ENCODE measurements around the gene PSME2. TPM values are rescaled to one million over a fixed set of nuclear protein-coding genes. Genes with fewer than 3 reads are reported as not detected.
A peak's percentile ranks its signal among the peaks of the same experiment; 100 is the strongest.

PSME2 gene
- total RNA-seq, 1 experiment from 2014 or later: 188 TPM

- TF ChIP-seq REST (IDR thresholded peaks at IDR 0.05; ENCODE audit: insufficient read depth in 1 of 2, low read depth in 2 of 2, low read length in 1 of 2) (no peak), POLR2AphosphoS5 (IDR thresholded peaks at IDR 0.05; ENCODE audit: low read depth, low read length) (no peak), CTCF (IDR thresholded peaks at IDR 0.05) (no peak), TCF7L2 (IDR thresholded peaks at IDR 0.05; ENCODE audit: low read depth, low read length) (no peak), SIN3A (IDR thresholded peaks at IDR 0.05; ENCODE audit: borderline replicate concordance, insufficient read depth, low read depth, low read length) (no peak)
- intact Hi-C loops (cut with micrococcal nuclease; ENCODE audit: unreplicated experiment) (no loop called here), in situ Hi-C loops (cut with HindIII; ENCODE audit: low pct_unique_long_range_greater_than_20kb, low sequenced_read_pairs) (no loop called here)
- no peak for DNase-seq (ENCODE audit: low read depth, low spot score)
- no peak overlapping the region for H3K27ac ChIP-seq (ENCODE audit: low read length)
- CTCF ChIA-PET: no interaction called here
- H3K36me3 ChIP-seq (ENCODE audit: control insufficient read depth, insufficient read depth, low read length): no peaks in the 10 kb centered on the region
- H3K4me3 ChIP-seq (ENCODE audit: low read depth in 2 of 2, low read length in 2 of 2): no peak overlapping the region
- no peaks in the 10 kb centered on the region for H3K9me3 ChIP-seq (ENCODE audit: control insufficient read depth, insufficient read depth, low read depth, low read length)
- ATAC-seq: no peak
- no peaks in the 10 kb centered on the region; the same call in 1 of the 2 replicates for H3K4me1 ChIP-seq (ENCODE audit: control insufficient read depth, insufficient read depth, low read length)
- H3K27me3 ChIP-seq (ENCODE audit: control insufficient read depth, insufficient read depth, low read length): no peaks in the 10 kb centered on the region
- POLR2A ChIA-PET: no interaction called here
- no TSS peak for BruUV-seq (replicated peaks)
Observed at GRCh38 chr14:24176599-24176998, 30.2 kb upstream of the PSME2 start.

GRCh38 chr14:24172871-24173281 is 26.5 kb upstream of the PSME2 start:
- no peaks in the 10 kb centered on the region for H3K27me3 ChIP-seq (ENCODE audit: control insufficient read depth, insufficient read depth, low read length)
- no peaks in the 10 kb centered on the region for H3K36me3 ChIP-seq (ENCODE audit: control insufficient read depth, insufficient read depth, low read length)
- ATAC-seq (no peak), DNase-seq (ENCODE audit: low read depth, low spot score) (no peak)
- in situ Hi-C loops (cut with HindIII; ENCODE audit: low pct_unique_long_range_greater_than_20kb, low sequenced_read_pairs) (no loop called here), intact Hi-C loops (cut with micrococcal nuclease; ENCODE audit: unreplicated experiment) (no loop called here)
- ChIA-PET CTCF (no interaction called here), POLR2A (no interaction called here)
- no peaks in the 10 kb centered on the region for H3K9me3 ChIP-seq (ENCODE audit: control insufficient read depth, insufficient read depth, low read depth, low read length)
- H3K4me3 ChIP-seq (ENCODE audit: low read depth in 2 of 2, low read length in 2 of 2): no peak overlapping the region; a peak in 1 of 4 replicates
- no TSS peak for BruUV-seq (replicated peaks)
- H3K27ac ChIP-seq (ENCODE audit: low read length): no peak overlapping the region
- no peaks in the 10 kb centered on the region; the same call in 1 of the 2 replicates for H3K4me1 ChIP-seq (ENCODE audit: control insufficient read depth, insufficient read depth, low read length)
- TF ChIP-seq TCF7L2 (IDR thresholded peaks at IDR 0.05; ENCODE audit: low read depth, low read length): no peak

- no peaks in the 10 kb centered on the region for H3K36me3 ChIP-seq (ENCODE audit: control insufficient read depth, insufficient read depth, low read length)
- ChIA-PET CTCF (no interaction called here), POLR2A (no interaction called here)
- H3K9me3 ChIP-seq (ENCODE audit: control insufficient read depth, insufficient read depth, low read depth, low read length): no peaks in the 10 kb centered on the region
- no peaks in the 10 kb centered on the region for H3K27me3 ChIP-seq (ENCODE audit: control insufficient read depth, insufficient read depth, low read length)
- BruUV-seq (replicated peaks): no TSS peak
- intact Hi-C loops (cut with micrococcal nuclease; ENCODE audit: unreplicated experiment): no loop called here
- ATAC-seq (no peak), DNase-seq (ENCODE audit: low read depth, low spot score) (no peak)
- H3K4me3 ChIP-seq (ENCODE audit: low read depth in 2 of 2, low read length in 2 of 2): peak overlapping the region in 1 of 2 experiments; percentile 16; a peak in 1 of 4 replicates
- TF ChIP-seq TCF7L2 (IDR thresholded peaks at IDR 0.05; ENCODE audit: low read depth, low read length) (no peak), CTCF (IDR thresholded peaks at IDR 0.05) (no peak)
- no peak overlapping the region for H3K27ac ChIP-seq (ENCODE audit: low read length)
- in situ Hi-C loops (cut with HindIII; ENCODE audit: low pct_unique_long_range_greater_than_20kb, low sequenced_read_pairs): no loop called here
- no peaks in the 10 kb centered on the region for H3K4me1 ChIP-seq (ENCODE audit: control insufficient read depth, insufficient read depth, low read length)
Observed at GRCh38 chr14:24172261-24172860, 26.0 kb upstream of the PSME2 start.
